CD4-positive, alpha-beta T cell treated with Interleukin-6 at 100 ng/mL for 8 hours (primary cell): ENCODE data around the gene EMX1.
A peak's percentile ranks its signal among the peaks of the same experiment; 100 is the strongest.

Source experiments
- DNase-seq: peaks from one replicate; pipeline ENCODE4 v3.0.0-alpha.2; 2020; ENCODE audit warnings: mixed read lengths, low spot score

Gene EMX1

DNA sequence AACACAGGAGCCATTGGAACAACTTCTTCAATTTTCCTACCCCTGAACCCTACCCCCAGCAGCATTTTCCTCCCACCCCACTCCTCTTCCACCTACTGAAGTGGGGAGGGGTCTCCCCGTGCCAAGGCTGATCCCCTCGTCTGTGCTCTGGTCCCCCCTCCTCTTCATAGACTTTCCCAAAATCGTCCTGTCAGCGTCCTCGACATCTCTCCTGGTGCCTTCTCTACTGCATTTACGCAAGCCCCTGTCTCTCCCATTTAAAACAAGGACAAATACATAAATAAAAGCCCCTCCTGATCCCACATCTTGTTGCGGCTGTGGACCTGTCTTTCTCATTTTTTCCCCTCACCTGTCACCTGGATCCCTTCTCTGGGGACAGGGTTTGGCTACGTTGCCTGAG is 42.2 kb downstream of the EMX1 start:
- no peak for DNase-seq

DNA sequence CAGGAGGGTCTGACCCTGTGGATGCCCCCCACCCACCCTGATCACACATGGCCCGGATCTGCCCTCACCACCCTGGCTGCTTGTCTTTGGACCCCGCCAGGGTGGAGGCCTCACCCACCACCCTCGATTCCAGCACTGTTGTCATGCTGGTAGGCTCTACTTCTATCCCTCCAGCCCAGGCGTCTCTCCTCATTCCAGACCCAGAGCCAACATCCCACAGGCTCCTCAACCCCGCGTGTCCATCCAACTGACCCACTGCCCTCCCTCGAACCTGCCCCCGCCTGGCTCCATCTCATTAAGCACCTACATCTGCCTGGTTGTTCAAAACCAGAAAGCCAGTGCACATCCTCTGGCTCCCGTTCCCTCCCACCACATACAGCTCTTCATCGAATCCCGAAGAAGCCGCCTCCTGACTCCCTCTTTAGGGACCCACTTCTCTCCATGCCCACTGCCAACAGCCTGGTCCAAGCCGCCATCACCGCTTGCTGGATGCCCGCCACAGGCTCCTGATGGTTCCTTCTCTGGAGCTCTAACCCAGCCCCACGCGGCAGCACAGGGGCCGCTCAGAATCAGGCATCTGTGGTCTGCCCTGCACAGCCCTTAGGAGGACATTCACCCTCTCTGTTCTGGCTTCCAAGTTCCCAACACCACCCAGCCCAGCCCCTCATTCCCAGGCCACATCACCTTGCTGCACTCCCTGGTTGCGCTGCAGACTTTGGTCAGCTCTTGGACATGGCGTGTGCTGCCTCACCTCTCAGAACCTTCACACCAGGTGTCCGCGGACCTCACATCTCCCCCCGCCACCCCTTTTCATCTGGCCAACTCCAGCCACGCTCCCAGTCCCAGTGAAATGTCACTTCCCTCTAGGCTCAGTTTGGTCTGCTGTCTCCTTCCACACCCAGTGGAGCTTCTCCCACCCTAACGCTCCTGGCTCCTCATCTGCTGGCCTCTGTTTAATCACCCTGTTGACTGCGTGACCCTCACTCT is 43.0 kb downstream of the EMX1 start:
- DNase-seq: no peak

DNA sequence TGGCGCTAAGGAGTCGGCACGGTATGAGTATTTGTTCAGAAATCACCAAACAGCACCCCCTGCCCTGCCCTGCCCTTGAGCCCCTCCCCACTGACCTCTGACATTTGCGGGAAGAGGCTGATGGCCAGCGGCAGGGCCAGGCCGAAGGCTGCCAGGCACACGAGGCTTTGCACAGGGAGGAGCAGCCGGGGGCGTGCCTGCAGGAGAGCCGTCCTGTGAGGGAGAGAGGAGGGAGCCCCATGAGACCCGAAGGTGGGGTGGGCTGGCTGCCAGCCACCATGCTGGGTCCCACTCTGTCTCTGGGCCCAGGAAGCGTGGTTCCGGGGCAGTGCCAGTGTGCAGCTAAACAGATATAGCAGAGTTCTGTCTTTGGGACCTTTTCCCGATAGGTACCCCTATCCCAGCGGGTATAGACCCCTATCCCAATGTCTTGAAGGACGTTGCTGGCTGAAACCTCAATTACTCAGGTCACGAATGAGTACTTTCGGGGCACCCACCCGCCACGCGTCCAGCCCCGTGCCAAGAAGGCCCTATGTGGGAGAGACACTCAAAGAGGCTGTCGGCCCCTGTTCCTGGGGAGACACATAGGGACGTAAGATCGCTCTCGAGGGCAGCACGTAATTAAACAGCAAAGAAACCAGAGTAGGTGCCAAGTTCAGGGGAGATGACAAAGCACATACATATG is 43.9 kb downstream of the EMX1 start:
- no peak for DNase-seq

DNA sequence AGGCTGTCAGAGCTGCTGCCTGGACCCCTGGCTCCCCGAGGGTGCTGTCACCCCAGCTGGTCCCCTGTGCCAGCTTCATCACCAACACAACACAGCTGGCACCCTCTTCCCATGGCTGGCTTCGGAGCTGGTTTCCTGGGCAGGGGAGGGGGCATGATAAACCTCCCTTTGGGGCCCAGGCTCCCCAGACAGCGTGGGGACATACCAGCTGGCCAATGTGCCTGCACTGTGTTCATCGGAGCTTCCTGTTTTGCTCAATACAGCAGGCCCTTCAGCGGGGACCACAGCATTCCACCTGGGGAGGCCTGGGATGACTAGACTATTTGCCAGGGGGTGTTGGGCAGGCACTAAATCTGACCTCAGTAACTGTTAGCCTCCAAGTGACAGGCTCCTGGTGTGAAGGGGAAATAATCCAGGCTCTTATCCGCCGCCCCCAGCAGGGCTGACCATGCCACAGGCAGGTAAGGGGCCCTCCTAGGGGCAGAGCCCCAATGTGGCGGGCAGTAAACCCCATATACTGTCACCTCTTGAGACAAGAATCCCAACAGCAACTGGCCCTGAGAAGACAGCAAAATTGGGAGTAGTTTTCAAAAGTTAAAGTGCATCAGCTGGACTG is 44.6 kb downstream of the EMX1 start:
- no peak for DNase-seq

DNA sequence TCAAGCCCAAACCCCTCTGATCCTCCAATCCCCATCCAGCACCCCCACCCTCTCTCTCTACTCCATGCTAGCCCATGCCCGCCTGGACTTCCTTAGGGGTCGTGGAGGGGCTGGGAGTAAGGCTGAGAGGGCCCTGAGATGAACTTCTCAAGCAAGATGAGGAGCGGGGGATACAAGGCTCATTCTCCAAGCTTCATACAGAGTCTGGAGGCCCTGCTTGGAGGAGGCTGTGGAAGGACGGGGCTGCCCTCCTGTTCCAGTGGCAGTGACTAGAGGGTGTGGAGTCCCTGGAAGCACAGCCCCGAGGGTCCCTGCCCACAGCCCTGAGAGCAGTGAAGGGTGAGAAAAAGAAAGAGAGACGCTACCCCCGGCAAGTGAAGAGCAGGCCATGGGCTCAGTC is 45.6 kb downstream of the EMX1 start:
- no peak for DNase-seq

DNA sequence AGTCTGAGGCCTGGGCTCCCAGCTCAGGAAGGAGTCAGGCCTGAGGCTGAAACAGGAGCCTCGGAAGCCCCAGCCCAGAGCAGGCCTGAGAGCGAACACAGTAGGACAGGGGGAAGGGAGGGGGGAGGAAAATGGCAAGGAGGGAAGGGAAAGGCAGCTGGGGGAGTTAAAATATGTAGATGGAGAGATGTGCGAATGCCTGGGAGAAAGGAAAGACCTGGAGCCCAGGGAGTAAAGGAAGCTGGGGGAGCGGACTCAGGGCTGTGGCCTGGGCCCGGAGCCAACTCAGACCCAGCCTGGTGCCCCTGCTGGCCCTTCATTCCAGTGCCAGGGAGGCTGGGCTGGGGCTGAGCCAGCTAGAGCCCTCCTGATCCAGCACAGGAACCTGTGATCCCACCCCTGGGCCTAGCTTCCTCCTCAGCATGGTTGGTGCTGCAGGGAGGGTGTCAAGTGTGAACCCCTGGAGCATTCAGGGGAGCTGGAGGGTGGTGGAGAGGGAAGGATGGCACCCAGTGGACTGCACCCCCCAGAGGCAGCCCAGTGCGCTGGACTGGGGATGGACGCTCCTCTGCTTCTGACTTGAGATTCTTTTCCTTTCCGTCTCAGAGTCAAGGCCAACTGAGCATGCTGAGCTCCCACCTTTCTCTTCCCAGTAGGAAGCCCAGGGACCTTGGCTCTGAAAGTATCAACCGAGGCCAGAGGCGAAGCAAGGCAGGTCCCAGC is 46.3 kb downstream of the EMX1 start:
- DNase-seq: no peak

DNA sequence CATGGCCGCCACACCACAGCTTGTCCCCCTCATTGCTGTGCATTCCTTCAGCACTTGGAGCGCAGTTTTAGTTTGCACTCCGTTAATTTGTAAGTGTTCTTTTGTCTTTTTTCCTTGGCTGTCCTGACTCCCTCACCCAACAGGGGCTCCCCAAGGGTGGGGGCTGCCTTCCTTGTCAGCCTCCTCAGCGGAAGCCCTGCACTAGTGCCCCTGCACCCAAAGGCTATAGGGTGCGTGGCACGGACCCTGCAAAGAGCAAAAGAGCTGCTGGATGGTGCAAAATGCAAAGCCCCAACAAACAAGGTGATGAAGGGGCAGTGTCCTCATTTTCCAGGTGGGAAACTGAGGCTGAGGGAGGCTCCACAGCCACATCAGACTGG is 46.8 kb downstream of the EMX1 start:
- no peak for DNase-seq

DNA sequence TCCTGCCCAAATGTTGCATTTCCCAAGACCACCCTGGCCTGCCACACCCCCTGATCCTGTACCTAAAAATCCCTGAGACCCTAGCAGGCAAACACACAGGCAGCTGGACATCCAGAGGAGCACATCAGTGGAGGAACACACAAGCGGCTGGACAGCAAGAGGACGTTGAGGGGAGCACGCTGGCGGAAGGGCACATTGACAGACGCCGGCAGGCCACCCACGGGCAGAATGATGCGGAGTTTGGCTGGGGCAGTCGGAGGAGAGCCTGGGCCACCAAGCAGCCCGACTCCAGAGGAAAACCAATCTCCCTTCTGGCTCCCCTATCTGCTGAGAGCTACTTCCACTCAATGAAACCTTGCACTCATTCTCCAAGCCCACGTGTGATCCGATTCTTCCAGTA is 47.7 kb downstream of the EMX1 start:
- no peak for DNase-seq

DNA sequence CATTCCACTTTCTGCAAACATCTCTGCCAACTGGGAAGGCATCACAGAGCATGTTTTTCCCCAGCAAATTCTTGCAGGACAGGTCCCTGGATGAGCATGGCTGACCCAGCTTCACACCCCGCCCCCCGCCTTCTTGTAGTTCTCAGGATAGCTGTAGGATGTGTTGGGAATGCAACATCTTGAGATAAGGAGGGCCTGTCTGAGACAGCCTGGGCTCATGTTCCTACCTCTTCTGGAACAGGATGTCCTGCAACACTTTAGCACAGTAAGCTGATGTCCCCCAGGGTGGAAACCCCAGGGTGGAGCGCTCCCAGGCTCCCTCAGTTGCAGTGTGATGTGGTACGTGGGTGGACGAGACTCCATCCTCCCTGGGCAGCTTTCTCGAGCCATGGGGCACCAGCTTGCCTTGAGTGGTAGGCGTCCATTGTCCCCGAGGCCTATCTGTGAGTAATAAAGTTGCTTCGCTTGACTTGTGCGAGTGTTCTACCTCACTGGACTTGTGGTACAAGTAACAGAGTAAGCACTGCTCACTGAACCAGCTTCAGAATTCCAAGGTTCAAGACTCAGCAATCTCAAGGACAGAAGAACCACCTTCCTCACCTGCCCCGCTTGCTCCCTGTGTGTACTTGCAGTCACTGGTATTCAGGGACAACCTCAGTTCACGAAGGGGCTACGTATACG is 48.6 kb downstream of the EMX1 start:
- DNase-seq: no peak

DNA sequence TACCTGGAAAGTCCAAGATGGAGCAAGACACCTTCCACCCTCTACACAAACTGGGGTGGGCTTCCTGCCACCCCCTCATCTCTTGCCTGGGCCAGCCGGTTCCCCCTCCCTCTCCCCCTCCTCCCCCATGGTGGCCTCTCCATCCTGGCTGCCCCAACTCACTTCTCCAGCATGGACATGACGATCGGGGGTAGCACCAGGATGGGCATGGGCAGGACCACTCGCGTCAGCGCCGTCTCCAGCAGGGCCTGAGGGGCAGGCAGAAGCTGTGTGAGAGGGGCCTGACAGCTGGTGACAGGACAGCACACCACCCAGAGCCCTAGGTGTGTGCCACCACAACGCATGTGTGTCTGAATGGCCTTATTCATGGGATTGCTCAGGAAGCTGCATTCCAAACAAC is 51.0 kb downstream of the EMX1 start:
- DNase-seq: no peak

DNA sequence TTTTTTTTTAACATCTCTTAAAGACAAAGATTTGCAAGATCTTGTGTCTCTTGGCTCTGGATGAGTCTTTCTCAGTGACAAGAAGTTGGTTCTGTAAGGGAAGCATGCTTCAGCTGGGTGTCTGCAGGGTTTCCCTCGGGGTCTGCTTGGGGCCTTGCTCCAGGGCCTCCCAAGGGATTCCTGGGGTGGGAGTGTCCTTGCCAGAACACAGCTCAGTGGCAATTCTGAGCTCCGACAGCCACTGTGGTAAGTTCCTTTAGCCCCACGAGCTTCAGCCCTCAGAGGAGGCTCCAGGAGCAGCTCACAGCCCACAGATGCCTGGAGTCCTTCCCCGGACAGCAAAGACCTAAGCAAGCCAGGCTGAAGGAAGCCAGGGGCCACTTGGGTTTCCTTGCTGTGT is 52.4 kb downstream of the EMX1 start:
- DNase-seq: no peak

DNA sequence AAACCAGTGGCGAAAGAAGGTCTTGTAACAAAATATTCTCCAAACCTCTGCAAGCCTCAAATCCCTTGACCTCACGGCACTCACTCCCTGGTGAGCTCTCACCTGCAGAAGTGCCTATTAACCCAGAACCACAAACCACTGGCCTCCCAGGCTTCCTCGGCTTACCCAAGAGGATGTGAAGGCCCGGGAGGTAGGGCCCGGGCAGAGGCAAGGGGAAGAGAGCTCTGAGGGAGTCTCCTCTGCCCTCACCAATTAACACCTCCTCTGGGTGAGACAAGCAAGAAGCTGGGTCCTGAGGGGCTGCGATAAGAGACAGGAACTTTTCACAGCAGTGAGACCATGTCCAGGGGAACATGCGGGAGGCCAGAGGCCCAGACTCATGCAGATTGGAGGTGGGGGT is 53.7 kb downstream of the EMX1 start:
- no peak for DNase-seq

DNA sequence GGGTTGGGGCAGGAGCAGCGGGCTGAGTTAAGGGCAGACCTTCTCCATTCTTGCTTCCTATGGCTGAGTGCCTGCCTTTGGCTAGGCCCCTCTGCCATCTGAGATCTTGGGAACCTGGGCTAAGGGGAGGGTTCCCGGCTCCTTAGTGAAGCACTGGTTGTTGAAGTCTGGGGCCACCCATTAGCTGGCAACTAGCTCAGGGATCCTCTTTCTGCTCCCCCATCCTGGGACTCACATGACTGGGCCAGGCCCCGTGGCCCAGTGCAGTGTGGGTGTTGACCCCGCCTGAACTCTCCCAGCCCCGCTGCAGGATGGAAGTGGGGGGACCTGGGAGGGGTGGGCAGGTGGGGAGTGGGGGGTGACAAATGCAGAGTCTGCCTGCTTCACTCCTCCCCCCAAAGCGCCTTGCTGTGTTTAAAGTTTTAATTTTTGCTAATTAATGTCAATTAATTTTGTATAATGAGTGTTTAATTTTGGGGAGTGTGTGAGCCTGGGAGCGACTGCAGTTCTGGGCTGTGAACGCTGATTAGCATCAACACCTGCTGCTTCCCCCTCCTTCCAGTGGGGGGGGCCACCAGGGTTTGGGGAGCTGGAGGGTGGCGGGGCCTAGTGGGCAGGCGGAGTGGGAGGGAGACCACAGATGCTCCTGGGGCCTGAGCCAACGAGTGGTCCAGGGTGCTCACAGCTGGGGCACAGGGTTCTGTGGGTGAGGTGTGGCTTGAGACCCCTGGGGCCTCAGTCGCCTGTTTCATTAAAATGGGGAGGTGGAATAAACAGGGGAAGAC is 55.2 kb downstream of the EMX1 start:
- no peak for DNase-seq

DNA sequence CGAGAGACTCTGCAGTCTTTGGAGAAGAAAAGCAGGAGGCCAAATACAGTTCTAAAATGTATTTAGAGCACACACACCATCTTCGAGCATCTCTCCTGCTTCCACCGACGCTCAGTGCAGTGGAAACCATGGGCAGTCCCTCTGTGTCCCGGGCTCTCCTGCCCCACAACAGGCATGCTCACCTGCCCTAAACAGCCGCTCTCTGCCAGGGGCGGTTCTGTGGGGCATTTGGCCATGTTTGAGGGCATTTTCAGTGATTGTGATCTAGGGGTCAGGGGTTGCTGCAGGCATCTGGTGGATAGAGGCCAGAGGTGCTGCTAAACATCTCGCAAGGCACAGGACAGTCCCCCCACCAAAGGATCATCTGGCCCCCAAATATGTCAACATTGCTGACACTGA is 55.8 kb downstream of the EMX1 start:
- no peak for DNase-seq

DNA sequence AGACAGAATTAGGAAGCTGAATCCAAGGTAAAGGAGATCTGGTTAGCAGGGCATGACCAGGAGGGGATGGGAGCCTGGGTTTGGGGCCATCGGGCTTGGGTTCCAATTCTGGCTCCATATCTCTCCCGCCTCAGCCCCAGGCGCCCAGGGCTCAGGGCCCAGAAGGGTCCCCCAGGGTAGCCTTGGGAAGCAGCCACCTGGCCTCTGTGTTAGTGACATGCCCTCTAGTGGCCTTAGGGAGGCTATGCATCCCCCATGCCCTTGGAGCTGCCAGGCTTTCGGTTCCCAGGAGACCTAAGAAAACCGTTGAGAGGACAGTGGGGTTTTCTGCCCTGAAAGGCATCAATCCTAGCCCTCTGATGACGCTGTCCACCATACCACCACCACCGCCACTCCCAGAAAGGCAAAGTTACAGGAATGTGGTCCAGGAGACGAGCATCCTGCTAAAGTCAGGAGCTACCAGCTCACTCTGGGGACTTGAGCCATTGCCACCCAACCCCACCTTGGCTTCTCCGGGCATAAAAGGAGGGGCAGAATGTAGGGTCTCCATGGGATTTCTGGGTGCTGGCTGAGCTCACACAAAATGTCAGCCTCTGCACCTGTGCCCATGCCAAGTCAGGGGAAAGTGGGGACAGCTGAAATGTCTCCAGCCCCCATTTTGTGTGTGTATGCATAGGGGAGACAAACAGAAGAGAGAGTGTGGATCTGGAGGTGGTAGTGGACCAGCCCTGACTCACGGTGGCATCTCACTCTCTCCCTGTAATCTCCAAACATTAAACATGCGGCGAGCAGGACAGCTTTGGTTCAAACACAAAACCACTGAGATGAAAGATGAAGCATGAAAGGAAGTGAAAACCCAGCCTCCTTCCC is 56.5 kb downstream of the EMX1 start:
- DNase-seq: peak; percentile 15

DNA sequence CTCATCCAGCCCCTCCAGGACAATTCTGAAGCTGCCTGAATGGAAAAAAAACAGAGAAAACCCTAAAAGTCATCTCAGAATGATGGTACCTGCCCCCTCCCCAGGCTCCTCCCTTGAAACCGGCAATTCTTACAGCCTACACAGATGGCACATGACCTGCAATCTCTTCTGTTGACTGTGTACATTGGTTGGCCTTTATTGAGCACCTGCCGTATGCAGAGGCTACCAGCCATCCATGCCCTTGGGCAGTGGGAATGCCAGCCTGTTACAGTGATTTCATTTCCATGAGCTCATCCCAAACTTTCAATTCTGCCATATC is 57.1 kb downstream of the EMX1 start:
- DNase-seq: no peak

DNA sequence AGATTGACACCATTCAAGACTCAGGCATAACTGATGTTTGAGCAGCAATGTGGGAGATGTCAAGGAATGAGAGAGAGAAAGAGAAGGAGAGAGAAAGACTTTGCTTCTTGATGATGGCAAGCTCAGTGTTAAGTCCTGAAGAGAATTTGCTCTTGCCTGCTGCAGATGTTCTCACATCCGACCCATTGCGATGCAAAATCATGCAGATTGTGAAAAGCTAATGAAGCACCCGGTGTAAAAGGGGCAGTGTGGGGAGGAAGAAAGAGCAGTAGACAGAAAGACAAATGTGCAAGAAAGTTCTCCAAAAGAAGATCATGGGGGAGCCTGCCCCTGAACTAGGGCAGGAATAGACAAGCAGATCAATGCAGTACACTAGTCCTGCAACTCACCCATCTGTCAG is 57.7 kb downstream of the EMX1 start:
- no peak for DNase-seq

DNA sequence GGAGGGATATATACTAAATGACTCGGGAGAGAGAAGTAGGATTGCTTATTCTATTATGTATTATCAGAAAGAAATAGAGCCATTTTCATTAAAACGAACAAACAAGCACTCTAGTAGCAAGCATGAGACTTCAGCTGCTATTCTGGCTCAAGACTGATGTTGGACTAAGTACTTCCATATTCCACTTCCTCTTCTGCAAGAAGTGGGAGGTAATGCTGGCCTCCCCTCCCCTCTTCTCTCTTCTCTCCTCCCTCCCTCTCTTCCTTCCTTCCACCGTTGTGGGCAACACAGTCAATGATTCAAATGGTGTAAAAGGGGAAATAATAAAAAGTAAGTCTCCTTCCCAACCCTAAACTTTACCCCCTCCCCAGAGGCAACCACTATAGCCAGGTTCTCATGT is 62.6 kb downstream of the EMX1 start:
- no peak for DNase-seq

DNA sequence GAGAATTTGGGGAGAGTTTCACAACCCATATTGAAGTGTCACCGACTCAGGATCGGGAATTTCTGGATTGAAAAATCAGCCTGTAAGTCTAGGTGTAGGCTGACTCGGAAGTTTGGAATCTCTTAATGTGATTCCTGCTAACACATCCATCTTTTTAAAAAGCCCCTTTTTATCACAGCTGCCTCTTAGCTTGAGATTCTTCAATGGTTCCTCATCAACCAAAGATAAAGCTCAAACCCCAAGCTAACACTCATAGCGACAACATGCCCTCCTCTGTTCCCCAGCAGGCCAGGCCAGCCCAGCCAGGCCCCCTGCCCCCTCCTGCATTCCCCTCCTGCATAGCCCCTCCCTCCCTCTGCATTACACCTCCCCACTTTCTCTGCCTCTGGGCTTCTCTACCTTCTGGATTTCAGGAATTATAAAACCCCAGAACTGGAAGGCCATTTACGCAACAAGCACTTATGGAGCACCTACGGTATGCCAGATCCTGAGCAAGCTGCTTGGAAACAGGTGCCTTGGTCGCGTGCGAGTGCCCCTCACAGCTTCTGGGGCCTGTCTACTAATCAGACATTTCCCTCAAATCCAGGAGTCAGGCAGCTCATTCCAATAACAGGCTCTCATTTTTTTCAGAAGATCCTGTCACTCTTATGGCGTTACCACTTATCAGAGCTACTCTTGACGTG is 63.4 kb downstream of the EMX1 start:
- DNase-seq: no peak

DNA sequence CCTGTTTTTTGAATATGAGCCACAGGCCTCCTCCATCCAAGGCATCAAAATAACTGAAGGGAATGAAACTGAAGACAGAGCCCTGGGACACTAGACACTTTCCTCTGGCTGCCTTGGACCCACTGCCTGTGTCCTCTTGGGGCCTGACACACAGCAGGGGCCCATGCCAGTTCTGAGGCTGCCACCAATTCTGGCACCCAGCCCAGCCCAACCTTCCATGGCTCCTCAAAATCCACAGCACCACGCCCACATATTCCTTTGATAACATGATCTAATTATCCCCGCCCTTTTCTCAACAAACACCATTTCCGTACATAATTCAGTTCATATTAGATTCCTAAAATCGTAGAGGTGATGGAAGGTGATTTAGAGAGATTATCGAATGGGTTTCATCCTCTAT is 64.2 kb downstream of the EMX1 start:
- DNase-seq: no peak
